SK-N-SH treated with all-trans-retinoic acid at 6 μM for 48 hours (cell line): ENCODE measurements around the gene RAB7A.

Experiments used
- ESRRG ChIP-seq: fragments of 250-450 bp; sonication (Bioruptor Pico); IDR thresholded peaks from 2 replicates; pipeline ENCODE4 v1.6.1; 2021; ENCODE audit warnings: mild to moderate bottlenecking
- GLIS3 ChIP-seq: fragments of 250-450 bp; sonication (Bioruptor Pico); IDR thresholded peaks from 2 replicates; pipeline ENCODE4 v1.5.0; 2020; ENCODE audit warnings: mild to moderate bottlenecking, moderate library complexity
- PPARA ChIP-seq: fragments of 250-450 bp; sonication (Bioruptor Pico); IDR thresholded peaks from 2 replicates; pipeline ENCODE4 v1.5.0; 2020; ENCODE audit warnings: mild to moderate bottlenecking, borderline replicate concordance
- RARB ChIP-seq: fragments of 250-450 bp; sonication (Bioruptor Pico); IDR thresholded peaks from 2 replicates; pipeline ENCODE4 v1.8.0; 2021; ENCODE audit warnings: mild to moderate bottlenecking, moderate library complexity
- SNAI2 ChIP-seq: fragments of 250-450 bp; sonication (Bioruptor Pico); IDR thresholded peaks from 2 replicates; pipeline ENCODE4 v1.5.0; 2020; ENCODE audit warnings: mild to moderate bottlenecking, moderate library complexity
- TOX ChIP-seq: fragments of 250-450 bp; sonication (Bioruptor Pico); IDR thresholded peaks from 2 replicates; pipeline ENCODE4 v1.8.0; 2021; ENCODE audit warnings: mild to moderate bottlenecking, moderate library complexity, borderline replicate concordance
- ZC3H10 ChIP-seq: fragments of 250-450 bp; sonication (Bioruptor Pico); IDR thresholded peaks from 2 replicates; pipeline ENCODE4 v1.5.1; 2021; ENCODE audit warnings: mild to moderate bottlenecking, moderate library complexity
- ZFP3 ChIP-seq: fragments of 250-450 bp; sonication (Bioruptor Pico); IDR thresholded peaks from 2 replicates; pipeline ENCODE4 v1.5.0; 2020; ENCODE audit warnings: mild to moderate bottlenecking, moderate library complexity
- ZFP30 ChIP-seq: fragments of 450-650 bp; formaldehyde crosslinking; IDR thresholded peaks from 2 replicates; pipeline ENCODE4 v1.5.0; 2022; ENCODE audit warnings: mild to moderate bottlenecking, moderate library complexity
- TF ChIP-seq, protein P1 (sequence below): fragments of 250-450 bp; sonication (Bioruptor Pico); IDR thresholded peaks from 2 replicates; pipeline ENCODE4 v1.5.1; 2020; ENCODE audit warnings: low read depth, mild to moderate bottlenecking, moderate library complexity
- TF ChIP-seq, protein P2 (sequence below): fragments of 250-450 bp; sonication (Bioruptor Pico); IDR thresholded peaks from 2 replicates; pipeline ENCODE4 v1.5.0; 2020; ENCODE audit warnings: mild to moderate bottlenecking, moderate library complexity
- TF ChIP-seq, protein P3 (sequence below): fragments of 250-450 bp; sonication (Bioruptor Pico); IDR thresholded peaks from 2 replicates; pipeline ENCODE4 v1.8.0; 2020; ENCODE audit warnings: mild to moderate bottlenecking, moderate library complexity, borderline replicate concordance

DNA sequence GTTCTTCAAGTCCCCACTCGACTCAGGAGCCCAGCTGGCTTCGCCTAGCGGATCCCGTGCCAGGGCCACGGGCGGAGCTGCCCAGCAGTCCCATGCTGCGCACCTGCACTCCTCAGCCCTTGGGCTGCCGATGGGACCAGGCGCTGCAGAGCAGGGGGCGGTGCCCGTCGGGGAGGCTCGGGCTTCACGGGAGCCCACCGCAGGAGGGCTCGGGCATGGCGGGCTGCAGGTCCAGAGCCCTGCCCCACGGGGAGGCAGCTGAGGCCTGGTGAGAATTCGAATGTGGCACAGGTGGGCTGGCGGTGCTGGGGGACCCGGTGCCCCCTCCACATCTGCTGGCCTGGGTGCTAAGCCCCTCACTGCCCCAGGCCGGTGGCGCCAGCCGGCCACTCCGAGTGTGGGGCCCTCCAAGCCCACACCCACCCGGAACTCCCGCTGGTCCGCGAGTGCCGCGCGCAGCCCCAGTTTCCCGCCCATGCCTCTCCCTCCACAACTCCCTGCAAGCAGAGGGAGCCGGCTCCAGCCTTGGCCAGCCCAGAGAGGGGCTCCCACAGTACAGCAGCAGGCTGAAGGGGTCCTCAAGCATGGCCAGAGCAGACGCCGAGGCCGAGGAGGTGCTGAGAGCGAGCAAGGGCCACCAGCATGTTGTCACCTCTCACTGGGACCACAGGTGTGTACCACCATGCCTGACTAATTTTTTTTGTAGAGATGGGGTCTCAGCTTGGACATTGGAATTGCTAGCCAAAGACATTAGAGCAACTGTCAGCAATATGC, 17.0 kb downstream of the RAB7A start:
- TF ChIP-seq ZFP3 (CRISPR knock-in tag): no peak
- no peak for TF ChIP-seq PPARA
- no peak for TF ChIP-seq SNAI2 (CRISPR knock-in tag)
- no peak for TF ChIP-seq ZC3H10 (CRISPR knock-in tag)
- TF ChIP-seq TOX (CRISPR knock-in tag): no peak
- TF ChIP-seq, protein P1, sequence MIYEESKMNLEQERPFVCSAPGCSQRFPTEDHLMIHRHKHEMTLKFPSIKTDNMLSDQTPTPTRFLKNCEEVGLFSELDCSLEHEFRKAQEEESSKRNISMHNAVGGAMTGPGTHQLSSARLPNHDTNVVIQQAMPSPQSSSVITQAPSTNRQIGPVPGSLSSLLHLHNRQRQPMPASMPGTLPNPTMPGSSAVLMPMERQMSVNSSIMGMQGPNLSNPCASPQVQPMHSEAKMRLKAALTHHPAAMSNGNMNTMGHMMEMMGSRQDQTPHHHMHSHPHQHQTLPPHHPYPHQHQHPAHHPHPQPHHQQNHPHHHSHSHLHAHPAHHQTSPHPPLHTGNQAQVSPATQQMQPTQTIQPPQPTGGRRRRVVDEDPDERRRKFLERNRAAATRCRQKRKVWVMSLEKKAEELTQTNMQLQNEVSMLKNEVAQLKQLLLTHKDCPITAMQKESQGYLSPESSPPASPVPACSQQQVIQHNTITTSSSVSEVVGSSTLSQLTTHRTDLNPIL (CRISPR knock-in tag): no peak
- no peak for TF ChIP-seq ZFP30
- TF ChIP-seq RARB (CRISPR knock-in tag): no peak
- TF ChIP-seq, protein P2, sequence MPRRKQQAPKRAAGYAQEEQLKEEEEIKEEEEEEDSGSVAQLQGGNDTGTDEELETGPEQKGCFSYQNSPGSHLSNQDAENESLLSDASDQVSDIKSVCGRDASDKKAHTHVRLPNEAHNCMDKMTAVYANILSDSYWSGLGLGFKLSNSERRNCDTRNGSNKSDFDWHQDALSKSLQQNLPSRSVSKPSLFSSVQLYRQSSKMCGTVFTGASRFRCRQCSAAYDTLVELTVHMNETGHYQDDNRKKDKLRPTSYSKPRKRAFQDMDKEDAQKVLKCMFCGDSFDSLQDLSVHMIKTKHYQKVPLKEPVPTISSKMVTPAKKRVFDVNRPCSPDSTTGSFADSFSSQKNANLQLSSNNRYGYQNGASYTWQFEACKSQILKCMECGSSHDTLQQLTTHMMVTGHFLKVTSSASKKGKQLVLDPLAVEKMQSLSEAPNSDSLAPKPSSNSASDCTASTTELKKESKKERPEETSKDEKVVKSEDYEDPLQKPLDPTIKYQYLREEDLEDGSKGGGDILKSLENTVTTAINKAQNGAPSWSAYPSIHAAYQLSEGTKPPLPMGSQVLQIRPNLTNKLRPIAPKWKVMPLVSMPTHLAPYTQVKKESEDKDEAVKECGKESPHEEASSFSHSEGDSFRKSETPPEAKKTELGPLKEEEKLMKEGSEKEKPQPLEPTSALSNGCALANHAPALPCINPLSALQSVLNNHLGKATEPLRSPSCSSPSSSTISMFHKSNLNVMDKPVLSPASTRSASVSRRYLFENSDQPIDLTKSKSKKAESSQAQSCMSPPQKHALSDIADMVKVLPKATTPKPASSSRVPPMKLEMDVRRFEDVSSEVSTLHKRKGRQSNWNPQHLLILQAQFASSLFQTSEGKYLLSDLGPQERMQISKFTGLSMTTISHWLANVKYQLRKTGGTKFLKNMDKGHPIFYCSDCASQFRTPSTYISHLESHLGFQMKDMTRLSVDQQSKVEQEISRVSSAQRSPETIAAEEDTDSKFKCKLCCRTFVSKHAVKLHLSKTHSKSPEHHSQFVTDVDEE (CRISPR knock-in tag): no peak
- TF ChIP-seq GLIS3 (CRISPR knock-in tag): no peak
- TF ChIP-seq, protein P3, sequence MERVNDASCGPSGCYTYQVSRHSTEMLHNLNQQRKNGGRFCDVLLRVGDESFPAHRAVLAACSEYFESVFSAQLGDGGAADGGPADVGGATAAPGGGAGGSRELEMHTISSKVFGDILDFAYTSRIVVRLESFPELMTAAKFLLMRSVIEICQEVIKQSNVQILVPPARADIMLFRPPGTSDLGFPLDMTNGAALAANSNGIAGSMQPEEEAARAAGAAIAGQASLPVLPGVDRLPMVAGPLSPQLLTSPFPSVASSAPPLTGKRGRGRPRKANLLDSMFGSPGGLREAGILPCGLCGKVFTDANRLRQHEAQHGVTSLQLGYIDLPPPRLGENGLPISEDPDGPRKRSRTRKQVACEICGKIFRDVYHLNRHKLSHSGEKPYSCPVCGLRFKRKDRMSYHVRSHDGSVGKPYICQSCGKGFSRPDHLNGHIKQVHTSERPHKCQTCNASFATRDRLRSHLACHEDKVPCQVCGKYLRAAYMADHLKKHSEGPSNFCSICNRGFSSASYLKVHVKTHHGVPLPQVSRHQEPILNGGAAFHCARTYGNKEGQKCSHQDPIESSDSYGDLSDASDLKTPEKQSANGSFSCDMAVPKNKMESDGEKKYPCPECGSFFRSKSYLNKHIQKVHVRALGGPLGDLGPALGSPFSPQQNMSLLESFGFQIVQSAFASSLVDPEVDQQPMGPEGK: no peak
- TF ChIP-seq ESRRG (CRISPR knock-in tag): no peak
